ENCODE results near the gene CHIC2.
"Not testable (repeated sequence)": the region's sequence is repeated elsewhere in the genome, so short reads cannot be mapped to it uniquely, and the experiment has no call there.

Gene CHIC2

DNA sequence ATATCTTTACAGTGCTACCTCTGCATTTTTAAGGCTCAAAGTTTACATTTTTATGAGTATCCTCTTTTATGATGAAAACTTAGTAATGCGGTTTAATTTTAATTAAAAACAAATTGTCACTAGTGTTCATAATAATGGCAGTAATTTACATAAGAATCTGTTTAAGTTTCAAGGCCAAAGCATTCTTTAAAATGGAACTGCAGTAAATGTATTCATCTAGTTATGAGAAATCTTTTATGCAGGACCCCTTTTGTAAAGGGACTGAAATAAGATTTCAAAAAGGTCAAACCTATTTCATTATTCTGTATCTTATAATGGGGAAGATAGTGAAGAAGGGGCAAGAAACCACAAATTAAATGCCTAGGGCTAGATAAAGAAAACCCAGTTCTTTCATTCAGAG is 37.1 kb downstream of the CHIC2 start:
- in situ Hi-C loops (cut with HindIII; ENCODE audit: low pct_ligation_motif_present, low pct_unique_long_range_greater_than_20kb, low sequenced_read_pairs): no loop called here
- DNase-seq: no peak

DNA sequence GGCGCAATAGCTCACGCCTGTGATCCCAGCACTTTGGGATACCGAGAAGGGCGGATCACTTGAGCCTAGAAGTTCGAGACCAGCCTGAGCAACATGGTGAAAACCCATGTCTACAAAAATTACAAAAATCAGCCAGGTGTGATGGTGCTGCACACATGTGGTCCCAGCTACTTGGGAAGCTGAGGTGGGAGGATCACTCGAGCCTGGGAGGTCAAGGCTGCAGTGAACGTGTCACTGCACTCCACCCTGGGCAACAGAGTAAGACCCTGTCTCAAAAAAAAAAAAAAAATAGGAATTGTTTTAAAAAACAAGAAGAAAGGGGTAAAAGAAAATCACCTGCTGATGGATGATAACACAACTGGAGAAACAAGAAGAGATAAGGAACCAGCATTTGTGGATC is 38.8 kb downstream of the CHIC2 start:
- DNase-seq: no peak
- in situ Hi-C loops (cut with HindIII; ENCODE audit: low pct_ligation_motif_present, low pct_unique_long_range_greater_than_20kb, low sequenced_read_pairs): no loop called here

DNA sequence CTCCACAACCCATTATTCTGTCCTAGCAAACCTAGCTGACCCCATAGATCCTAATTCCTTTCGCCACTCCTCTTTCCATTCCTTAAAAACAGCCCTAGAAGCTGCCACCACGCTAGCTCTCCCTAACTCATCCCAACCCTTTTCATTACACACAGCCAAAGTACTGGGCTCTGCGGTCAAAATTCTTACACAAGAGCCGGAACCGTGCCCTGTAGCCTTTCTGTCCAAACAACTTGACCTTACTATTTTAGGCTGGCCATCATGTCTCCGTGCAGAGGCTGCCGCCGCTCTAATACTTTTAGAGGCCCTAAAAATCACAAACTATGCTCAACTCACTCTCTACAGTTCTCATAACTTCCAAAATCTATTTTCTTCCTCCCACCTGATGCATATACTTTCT is 41.4 kb downstream of the CHIC2 start:
- DNase-seq; in situ Hi-C loops (cut with HindIII; ENCODE audit: low pct_ligation_motif_present, low pct_unique_long_range_greater_than_20kb, low sequenced_read_pairs): not testable (repeated sequence)

DNA sequence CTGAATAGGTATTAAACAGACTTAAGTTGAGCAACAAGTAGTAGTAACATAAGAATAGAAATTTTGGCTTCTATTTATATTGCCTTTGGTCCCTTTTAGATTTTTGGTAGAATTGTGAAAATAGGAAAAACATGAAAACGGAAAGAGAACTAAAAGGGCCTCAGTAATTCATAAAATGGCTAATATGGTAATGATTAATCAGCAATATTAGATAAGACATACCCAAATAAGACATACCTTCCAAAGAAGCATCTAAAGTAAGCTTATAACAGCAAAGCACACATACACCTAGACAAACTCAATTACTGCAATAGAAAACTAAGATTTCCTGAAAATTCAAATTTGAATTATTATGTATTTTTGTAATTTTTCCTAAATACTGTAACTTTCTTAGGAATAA is 46.4 kb downstream of the CHIC2 start:
- in situ Hi-C loops (cut with HindIII; ENCODE audit: low pct_ligation_motif_present, low pct_unique_long_range_greater_than_20kb, low sequenced_read_pairs): no loop called here
- no peak for DNase-seq

DNA sequence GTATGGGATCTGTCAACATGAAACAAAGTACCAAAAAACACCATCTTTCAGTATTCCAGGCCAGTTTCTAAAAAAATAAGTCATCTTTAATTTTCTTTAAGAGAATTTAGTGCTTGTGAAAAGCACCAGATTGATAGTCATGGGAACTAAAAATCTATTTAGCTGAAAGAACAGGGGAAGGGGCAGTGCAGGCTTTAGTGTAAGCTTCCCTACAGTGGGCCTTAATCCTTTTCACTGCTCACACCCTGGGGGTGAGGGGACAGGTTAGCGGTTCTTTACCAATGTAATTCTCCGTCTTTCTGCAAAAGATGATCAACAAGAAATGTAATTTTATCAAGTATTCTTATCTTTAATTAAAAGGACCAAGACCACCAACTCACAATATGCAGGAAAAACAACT is 47.1 kb downstream of the CHIC2 start:
- in situ Hi-C loops (cut with HindIII; ENCODE audit: low pct_ligation_motif_present, low pct_unique_long_range_greater_than_20kb, low sequenced_read_pairs): no loop called here
- DNase-seq: no peak

DNA sequence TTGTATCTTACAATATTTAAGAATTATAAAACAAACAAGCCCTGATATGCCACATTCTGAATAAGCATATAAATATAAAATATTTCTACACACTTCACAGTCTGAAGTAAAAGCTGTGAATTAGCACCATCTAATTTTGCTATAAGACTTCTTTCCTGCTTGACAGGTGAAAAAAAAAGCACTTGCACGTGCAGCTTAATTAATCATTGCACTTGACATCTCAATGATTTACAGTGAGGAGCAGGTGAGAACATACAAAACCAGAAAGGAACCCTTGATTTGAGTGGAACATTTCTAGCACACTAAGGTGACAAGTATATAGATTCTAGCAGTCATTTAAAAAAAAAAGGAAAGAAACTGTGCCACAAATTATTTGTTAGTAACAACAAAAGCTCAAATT is 47.9 kb downstream of the CHIC2 start:
- in situ Hi-C loops (cut with HindIII; ENCODE audit: low pct_ligation_motif_present, low pct_unique_long_range_greater_than_20kb, low sequenced_read_pairs): no loop called here
- DNase-seq: no peak

DNA sequence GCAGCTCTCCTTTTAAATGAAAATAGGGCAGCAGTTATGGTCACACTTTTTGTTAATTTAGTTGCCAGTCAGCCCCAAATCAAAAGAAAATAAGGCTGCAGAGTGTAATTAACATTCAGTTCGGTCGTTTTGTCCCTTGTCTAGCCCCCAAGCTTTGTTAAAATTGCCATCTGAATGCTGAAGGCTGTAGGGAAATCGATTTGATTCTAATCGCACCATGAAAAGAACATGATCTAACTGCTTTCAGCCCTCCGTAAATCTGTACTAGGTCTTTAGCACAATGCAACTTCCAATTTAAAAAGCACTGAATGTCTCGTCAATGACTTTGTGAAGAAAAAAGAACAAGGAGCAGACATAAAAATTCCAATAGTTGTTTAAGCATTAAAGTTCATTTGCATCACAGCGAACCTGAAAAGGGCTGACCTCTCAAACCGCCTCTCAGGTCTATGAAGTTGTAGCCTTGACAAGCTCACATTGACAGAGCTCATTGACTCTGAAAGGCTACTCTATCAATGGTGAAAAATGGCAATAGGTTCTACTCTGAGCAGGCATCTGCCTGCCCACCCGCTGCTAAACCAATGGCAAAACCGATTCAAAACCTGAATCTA is 48.9 kb downstream of the CHIC2 start:
- DNase-seq: no peak
- in situ Hi-C loops (cut with HindIII; ENCODE audit: low pct_ligation_motif_present, low pct_unique_long_range_greater_than_20kb, low sequenced_read_pairs): no loop called here

DNA sequence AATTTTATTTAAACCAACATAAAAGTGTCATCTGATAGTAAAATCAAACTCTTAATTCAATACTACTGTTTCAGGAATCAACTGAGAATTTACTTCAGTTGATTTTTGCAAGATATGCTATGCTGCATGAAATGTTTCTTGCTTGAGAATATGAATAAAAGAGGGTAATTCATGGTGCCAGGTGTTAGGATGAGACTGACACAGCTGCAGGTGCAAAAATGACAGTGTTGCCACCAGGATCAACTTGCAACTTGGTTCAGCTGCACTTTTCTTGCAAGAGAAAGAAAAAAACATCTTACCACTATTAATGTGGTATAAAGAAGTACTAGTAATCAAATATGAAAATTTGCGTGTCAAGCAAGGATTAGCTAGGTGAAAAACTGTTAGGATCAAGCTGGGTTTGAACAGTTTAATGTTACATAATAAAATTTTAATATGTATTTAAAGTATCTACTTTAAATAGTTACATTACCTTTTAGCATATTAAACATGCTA is 49.7 kb downstream of the CHIC2 start:
- in situ Hi-C loops (cut with HindIII; ENCODE audit: low pct_ligation_motif_present, low pct_unique_long_range_greater_than_20kb, low sequenced_read_pairs): no loop called here
- DNase-seq: no peak

DNA sequence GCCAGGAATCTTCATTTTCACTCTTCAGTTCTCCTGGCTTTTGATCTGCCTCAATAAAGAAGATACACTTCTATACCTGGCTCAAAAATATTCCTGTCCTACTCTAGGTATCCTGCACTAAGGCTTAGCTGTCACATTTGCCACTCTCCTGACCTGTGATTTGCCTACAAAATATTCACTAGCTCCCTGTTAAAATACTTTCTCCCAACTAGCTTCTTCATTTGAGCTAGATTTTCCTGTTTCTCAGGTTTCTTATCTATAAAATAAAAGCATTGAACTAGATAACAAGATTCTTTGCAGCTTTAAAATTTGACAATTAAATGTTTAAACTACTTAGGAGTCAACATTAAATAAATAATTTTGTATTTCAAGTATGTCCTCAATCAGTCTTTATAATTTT is 53.2 kb downstream of the CHIC2 start:
- no peak for DNase-seq
- in situ Hi-C loops (cut with HindIII; ENCODE audit: low pct_ligation_motif_present, low pct_unique_long_range_greater_than_20kb, low sequenced_read_pairs): no loop called here

DNA sequence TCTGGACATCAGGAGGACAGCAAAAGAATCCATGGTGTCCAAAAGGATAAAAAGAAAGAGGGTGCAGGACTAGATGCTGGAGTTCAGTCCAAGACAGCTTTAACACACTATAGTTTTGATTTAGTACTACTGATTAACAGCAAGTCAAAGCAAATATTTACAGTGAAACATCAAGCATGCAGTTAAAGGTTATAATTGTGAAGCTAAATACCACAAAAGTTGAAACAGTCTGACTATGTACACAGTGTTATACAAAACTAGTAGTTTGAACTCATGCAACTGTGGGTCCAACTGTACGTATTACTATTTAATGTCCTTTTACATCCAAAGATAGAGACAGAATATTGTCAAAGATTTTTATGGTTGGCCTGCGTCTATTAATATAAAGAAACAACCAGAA is 57.6 kb downstream of the CHIC2 start:
- no peak for DNase-seq
- in situ Hi-C loops (cut with HindIII; ENCODE audit: low pct_ligation_motif_present, low pct_unique_long_range_greater_than_20kb, low sequenced_read_pairs): no loop called here

DNA sequence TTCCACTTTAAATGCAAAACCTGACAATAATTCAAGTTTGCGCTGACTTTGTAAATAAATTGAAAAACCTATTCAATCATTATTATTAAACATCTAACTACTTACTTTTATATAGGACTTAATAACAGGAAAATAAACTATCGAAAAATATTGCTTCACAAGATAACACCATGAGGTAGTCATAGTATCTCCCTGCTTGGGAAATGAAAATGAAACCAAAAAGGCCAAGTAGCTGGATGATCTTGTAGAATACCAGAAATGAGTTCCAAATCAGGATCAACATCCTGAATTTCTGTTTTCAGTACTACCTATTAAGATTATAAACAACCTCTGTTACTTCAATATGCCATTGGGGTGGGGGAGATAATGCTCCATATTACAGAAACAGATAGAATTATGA is 58.9 kb downstream of the CHIC2 start:
- peak; percentile 50 for DNase-seq
- in situ Hi-C loops (cut with HindIII; ENCODE audit: low pct_ligation_motif_present, low pct_unique_long_range_greater_than_20kb, low sequenced_read_pairs): no loop called here

DNA sequence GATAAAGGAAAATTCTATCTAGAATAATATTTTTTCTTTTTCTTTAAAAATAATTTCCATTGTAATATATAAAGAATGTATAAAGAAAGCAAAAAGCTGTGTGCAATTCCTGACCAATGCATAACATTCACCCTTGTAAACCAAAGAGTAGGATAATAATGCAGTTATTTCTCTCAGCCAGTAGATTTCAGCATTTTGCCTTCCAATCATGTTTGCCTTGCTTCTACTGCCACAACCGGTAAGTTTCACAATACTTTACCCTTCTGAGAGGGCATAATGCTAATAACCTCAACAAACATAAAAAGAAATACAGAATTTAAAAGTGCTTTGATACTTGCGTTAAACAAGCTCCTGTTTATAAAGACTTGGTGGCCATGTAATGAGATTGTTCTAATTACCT is 59.9 kb downstream of the CHIC2 start:
- no peak for DNase-seq
- in situ Hi-C loops (cut with HindIII; ENCODE audit: low pct_ligation_motif_present, low pct_unique_long_range_greater_than_20kb, low sequenced_read_pairs): no loop called here

DNA sequence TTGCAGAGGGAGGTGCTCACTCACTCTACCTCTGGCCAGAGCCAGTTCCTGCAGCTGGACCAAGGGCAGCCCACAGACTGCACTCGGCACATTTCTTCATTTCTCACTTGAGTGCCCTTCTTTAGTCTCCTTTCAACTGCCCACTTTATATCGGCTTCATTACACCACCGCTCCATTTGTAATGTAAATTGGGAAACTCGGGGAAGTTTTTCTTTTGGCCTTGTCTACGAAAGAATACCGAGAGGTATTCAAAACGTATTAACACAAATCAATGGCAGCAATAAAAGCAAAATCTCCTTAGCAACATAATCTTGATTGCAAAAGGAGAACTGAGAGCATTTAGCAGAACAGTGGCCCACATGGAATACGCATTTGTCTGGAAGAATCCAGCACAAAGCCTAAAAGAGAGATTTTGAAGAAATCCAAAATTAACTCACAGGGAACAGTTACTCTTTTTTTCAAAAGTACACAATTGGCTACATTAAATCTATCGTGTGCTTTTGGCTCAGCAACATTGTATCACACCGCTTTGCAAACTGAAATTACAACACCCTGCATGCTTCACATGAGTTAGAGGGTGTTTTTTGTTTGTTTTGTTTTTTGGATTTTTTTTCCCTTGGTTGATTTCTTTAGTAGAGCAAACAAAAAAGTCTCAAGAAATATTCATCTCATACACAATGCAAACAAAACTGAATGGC is 62.6 kb downstream of the CHIC2 start:
- in situ Hi-C loops (cut with HindIII; ENCODE audit: low pct_ligation_motif_present, low pct_unique_long_range_greater_than_20kb, low sequenced_read_pairs): no loop called here
- DNase-seq: no peak

DNA sequence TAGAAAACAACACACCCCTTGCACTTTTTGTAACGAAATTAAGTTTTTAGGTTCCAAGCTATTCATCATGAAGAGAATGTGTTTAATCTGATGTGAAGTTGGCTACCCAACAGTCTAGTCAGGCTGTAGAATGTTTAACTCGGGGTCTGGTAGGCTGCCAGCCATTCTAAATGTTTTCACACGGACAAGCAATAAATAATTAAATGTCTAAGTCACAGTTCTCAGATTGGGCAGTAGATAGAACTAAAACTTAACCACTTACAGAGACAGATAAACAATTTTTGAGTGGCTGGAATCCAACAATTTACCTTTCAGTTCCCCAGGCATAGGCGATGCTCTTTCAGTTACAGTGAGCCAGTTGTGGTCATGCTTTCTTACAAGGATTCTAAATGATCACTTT is 66.5 kb downstream of the CHIC2 start:
- in situ Hi-C loops (cut with HindIII; ENCODE audit: low pct_ligation_motif_present, low pct_unique_long_range_greater_than_20kb, low sequenced_read_pairs): no loop called here
- DNase-seq: peak; percentile 54

DNA sequence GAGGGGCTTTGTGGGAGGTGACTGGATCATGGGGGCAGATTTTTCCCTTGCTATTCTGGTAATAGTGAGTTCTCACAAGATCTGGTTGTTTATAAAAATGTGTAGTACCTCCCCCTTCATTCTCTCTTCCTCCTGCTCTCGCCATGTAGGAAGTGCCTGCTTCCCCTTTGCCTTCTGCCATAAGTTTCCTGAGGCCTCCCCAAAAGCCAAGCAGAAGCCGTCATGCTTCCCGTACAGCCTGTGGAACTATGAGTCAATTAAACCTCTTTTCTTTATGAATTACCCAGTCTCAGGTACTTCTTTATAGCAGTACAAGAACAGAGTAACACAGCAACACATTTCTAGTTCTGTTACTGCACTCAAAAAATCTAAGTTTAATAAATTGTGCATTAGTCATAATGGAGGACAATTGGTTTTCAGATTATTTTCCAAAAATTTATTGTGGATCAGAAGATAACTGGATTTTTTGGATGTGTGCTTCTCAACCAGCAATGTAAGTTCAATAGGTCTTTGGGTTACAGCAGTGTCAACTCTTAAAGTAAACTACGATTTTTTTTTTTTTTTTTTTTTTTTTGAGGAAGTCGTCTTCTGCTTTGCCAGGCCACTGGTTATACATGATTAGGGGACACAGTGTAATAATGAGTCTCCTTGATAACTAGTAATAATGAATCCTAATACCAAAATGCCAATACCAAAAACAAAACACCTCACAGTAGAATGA is 69.9 kb downstream of the CHIC2 start:
- DNase-seq: no peak
- in situ Hi-C loops (cut with HindIII; ENCODE audit: low pct_ligation_motif_present, low pct_unique_long_range_greater_than_20kb, low sequenced_read_pairs): no loop called here

DNA sequence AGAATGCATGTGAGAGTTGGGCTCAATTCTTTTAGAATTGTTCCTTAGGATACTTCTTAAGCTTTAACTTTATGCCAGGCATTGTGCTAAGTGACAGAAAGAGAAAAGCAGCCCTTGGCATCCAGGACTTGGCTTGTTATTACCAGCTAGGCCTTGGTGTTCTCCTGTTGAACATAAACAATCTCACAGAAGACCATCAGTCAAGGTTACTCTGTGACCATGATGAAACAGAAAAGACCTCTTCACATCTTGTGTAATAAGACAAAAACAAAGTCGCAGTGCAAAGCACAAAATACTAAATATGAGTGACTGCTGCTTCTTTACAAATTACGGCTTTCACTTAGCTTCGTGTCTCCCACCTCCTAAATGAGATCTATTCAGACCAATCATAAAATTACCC is 71.6 kb downstream of the CHIC2 start:
- in situ Hi-C loops (cut with HindIII; ENCODE audit: low pct_ligation_motif_present, low pct_unique_long_range_greater_than_20kb, low sequenced_read_pairs): no loop called here
- DNase-seq: no peak

DNA sequence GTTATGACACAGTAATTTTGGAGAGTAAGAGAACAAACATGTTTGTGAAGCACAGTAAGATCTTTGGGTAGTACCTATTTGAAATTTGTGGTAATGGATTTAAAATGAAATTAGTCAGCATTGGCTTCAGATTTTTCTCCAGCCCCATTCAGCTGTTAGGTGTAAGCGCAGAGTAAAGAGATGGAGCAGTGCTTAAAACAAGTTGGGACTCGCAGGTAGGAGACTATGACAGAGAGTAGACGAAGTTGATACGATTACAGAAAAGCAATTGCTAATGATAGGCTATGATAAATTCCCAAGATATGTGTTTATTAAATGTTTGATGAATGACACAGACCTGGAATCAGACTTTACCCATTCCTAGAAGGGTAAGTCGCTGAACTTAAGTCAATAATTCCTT is 72.6 kb downstream of the CHIC2 start:
- DNase-seq: no peak
- in situ Hi-C loops (cut with HindIII; ENCODE audit: low pct_ligation_motif_present, low pct_unique_long_range_greater_than_20kb, low sequenced_read_pairs): no loop called here

DNA sequence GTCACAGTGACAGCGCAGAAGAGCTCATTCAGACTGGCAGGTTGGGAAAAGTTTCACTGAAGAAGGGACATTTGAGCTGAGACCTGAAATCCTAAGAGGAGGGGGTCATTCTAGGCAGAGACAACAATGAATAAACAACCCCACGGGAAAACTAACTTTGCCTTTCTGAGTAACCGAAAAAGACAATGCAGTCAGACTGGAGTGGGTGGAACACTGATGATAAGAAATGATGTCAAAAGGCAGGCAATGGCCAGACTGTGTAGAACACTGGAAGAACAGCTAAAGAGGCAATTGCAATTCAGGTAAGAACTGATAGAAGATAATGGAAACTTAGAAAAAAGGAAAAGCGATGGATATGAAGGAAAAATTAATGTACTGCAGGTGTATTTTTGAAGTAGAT is 73.8 kb downstream of the CHIC2 start:
- in situ Hi-C loops (cut with HindIII; ENCODE audit: low pct_ligation_motif_present, low pct_unique_long_range_greater_than_20kb, low sequenced_read_pairs): no loop called here

DNA sequence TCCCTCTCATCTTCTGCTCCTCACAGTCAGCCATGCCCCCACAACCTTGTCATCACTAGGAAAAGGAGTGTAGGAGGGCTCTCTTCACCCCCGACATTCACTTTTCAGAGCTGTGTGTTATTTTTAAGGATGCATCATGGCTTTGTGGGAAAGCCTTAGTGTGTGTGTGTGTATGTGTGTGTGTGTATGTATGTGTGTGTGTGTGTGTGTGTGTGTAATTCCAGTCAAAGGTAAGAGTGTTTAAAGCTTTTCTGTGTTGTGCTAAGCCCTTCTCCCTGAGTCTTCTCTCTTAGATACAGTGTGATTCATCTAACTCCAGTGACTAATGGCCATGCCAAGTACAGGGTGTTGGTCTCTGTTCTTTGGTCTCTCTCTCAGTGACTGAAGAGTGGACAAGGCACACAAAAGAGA is 76.6 kb downstream of the CHIC2 start:
- peak; percentile 23 for DNase-seq
- in situ Hi-C loops (cut with HindIII; ENCODE audit: low pct_ligation_motif_present, low pct_unique_long_range_greater_than_20kb, low sequenced_read_pairs): no loop called here

More for the DNA sequence above, 73.8 kb downstream of the CHIC2 start:
- DNase-seq: no peak

DNA sequence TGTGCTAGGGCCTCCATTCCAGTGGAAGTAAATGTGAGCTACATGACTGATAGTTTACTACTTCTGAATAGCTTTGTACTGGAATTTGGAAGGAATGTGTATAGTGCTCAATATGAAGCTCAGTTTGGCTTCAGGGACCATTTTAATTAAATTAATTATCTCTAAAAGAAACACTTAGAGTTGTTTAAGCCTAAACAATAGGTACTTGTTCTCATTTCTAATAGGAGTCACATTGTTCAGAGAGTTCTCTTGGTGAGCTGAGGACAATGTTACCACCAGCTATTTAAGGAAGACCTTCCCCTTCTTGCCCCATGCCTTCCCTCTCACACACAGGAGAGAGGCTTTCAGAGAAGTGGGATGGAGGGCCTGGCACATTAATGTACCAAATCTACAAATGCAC is 78.3 kb downstream of the CHIC2 start:
- in situ Hi-C loops (cut with HindIII; ENCODE audit: low pct_ligation_motif_present, low pct_unique_long_range_greater_than_20kb, low sequenced_read_pairs): no loop called here
- no peak for DNase-seq

All from ACHN (cell line).